Raji (cell line): Measurements from ENCODE around the gene RCBTB1.

Experiments used
- POLR2A ChIP-seq: IDR thresholded peaks from 2 replicates; pipeline ENCODE4 v1.6.1; 2011; ENCODE audit warnings: low read depth, low read length, control low read depth; ENCODE audit not compliant: insufficient read depth

The RCBTB1 gene

DNA sequence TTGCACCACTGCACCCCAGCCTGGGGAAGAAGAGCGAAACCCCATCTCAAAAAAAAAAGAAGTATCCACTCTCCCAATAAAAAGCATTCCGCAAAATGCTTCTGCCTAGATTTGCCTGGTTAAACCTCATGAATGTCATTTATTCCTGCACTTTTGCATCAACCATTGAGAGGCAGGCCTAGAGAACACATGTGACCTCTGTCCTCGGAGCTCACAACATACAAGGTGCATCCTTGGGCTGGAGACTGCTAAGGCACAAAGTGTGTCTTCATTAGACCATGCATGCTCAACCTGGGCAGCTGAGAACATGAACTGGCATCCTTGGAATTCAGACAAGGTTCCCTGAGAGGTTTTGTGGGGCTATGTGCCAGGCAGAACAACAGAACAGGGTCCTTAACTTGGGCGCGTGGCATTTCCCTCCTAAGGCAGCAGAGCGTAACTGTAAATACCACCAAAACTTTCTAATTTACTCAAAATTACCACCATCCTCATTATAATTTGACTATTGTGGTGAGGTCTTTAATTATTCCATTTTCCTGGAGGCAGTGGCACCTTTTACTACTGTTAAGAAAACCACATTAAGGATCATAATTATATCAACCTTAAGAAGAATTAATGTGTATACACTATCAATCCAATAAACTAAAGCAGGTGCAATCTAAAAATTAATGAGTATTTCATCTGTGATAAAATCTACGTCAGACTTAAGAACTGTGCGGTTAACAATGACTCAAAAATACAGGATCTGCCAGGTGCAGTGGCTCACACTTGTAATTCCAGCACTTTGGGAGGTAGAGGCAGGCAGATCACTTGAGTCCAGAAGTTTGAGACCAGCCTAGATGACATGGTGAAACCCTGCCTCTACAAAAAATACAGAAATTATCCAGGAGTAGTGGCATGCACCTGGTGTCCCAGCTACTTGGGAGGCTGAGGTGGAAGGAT lies 13.8 kb downstream of the RCBTB1 start:
- TF ChIP-seq POLR2A, result no peak

DNA sequence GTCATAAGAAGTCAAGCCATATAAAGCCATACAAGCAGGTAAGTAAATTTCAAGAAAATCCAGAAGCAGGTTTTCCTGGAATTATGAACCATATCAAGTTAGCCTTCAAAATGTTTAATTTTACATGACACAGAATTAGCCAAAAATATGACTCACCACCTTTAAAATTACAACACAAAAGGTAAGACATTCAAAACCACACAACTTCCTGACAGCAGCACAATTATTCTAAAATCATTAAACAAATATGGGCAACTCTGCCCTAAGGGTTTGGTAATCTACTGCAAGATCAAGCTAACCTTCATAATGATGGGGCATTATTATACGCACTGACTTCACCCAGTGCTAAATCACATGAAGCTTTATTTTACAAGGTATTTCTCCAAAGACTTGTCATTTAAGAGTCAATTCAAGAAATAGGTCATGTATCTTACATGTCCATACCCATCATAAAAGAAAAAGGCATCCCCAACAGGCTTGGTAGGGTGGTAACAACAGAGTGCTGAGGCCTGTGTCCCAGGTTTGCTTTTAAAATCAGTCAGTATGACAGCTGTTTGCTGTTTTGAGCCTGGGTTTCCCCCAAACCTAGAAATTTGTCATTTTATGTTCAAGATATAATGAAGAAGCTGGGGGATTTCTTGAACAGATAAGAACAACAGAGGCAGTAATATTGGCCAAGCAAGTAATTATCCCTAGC lies 15.2 kb downstream of the RCBTB1 start:
- no peak for TF ChIP-seq POLR2A

DNA sequence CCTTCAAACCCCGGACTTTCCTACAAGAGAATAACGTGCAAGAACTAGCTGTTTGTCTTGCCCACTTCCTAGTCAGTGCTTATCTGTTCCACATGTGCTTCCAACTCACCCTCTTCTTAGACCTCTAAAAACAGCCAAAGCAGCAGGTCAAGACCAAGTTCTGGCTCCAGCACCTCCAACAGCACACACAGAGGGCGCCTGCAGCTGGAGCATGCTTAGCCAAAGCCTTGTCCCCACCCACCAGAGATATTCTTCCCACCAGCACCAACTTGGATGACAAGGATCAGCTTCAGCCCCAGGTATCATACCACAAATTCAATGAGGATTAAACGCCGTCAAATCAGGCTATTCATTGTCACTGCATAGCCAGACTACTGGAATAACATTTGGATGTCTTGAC lies 17.9 kb downstream of the RCBTB1 start:
- no peak for TF ChIP-seq POLR2A

DNA sequence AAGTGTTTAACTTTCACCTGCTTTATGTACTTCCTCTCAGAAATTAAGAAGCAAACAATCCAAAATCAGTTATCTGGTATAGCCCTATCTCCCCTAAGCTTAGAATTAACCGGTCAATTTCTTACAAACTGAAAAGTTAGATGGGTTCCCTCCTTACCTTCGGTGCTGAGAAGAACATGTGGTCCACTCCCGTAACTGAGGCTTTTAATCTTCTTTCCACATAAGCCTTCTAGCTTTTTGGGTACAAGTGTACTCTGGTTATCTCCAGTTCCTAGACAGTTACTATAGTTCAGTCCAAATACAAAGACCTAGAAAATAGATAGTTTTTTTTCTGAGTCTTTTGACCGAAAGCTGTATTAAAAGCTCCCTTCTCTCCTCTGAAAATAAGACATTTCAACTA lies 18.9 kb downstream of the RCBTB1 start:
- no peak for TF ChIP-seq POLR2A

DNA sequence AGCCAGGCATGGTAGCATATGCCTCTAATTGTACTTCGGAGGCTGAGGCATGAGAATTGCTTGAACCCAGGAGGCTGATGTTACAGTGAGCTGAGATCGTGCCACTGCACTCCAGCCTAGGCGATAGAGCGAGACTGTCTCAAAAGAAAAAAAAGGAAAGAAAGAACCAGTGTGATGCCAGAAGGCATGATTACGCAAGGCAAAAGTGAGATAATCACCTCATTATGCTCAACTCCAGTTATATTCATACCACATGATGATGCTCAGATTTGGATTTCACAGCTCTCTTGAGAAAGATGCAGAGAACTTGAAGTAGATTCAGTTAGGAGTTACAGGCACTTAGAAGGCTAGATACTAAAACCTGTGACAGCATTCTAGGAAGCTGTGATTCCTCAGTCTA lies 21.8 kb downstream of the RCBTB1 start:
- no peak for TF ChIP-seq POLR2A

DNA sequence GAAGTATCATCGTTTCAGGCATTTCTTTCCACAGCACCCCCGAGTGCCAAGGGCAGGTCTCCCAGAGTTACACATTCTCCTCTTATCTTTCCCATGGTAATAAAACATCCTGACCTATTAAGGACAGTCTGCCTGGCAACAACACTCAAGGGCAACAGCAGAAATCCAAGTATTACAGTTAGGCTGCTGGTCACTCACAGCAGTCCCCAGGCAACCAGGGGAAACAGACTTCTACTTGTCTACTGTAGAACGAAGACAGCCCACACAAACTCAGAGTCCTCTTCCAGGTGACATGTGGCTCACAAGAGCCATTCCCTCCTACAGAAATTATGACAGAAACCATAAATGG lies 24.3 kb downstream of the RCBTB1 start:
- TF ChIP-seq POLR2A, result no peak

DNA sequence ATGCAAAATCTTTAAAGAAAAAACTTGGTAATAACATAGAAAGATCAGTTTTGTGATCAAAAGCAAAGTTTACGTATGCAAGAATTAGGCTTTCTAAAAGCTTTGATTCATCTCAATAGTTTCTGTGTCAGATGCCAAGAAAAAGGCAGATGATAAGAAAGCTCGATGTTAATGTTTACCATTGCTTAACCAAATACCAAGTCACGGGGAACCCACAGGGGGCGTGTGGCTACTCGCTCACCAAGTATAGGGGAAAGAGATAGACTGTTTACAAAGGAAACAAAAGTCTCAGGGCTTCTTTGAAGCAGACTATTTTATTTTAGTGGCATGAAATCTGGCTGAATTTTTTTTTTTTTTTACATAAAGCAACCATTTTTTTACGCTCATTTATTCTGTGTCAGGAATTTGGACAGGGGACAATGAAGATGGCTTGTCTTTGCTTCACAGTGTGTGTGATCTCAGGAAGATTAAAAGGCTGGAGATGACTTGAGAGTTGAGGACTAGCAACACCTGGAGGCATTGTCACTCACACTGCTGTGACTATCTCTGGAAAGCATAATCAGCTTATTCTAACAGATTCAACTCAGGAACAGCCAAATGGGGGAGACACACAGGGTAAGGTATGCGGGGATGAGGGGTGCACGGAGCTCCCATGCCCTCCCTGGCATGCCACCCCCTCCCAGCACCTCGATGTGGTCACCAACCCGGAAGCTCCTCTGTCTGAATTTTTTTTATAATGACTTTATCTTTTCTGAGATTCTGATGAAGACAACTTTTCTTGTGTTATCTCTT lies 24.9 kb downstream of the RCBTB1 start:
- TF ChIP-seq POLR2A, result no peak

DNA sequence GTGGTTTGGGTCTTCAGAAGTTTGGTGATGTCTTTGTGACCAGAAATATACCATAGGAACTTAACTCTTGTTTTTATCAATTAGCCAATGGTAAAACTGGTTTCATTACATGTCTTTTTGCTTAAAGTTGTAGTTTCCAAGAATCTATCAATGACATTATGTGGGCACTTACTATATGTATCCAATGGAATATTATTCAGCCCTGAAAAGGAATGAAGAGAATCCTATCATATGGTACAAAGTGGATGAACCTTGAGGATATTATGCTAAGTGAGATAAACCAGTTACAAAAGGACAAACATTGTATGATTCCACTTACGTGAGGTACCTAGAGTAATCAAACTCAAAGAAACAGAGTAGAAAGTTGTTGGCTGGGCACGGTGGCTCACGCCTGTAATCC lies 26.4 kb downstream of the RCBTB1 start:
- TF ChIP-seq POLR2A, result no peak

DNA sequence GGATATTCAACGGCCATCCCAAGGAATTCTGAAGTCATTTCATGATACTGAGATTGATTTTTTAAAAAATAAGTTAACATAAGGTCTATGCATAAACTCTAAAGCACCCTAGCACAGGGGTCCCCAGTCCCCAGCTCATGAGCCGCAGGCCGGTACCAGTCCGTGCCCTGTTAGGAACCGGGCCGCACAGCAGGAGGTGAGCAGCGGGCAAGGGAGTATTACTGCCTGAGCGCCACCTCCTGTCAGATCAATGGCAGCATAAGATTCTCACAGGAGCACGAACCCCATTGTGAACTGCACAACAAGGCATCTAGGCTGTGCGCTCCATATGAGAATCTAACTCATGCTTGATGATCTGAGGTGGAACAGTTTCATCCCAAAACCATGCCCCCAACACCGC lies 31.0 kb downstream of the RCBTB1 start:
- no peak for TF ChIP-seq POLR2A

DNA sequence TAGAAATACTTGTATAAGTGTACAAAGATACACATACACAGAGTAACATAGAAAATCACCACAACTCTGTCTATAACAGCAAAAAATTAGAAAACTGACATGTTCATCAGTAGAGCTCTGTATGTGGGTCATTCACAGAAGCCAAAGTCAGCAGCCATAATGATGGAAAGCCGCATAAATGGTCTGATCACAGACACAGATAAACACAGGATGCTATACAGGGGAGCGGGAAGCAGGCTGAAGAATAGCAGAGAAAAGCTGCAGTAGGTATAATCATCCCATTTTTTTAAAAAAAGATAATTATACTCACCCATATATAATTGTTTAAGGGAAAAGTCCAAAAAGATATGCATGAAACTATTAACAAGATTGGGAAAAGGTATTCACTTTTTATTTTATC lies 31.5 kb downstream of the RCBTB1 start:
- no peak for TF ChIP-seq POLR2A

DNA sequence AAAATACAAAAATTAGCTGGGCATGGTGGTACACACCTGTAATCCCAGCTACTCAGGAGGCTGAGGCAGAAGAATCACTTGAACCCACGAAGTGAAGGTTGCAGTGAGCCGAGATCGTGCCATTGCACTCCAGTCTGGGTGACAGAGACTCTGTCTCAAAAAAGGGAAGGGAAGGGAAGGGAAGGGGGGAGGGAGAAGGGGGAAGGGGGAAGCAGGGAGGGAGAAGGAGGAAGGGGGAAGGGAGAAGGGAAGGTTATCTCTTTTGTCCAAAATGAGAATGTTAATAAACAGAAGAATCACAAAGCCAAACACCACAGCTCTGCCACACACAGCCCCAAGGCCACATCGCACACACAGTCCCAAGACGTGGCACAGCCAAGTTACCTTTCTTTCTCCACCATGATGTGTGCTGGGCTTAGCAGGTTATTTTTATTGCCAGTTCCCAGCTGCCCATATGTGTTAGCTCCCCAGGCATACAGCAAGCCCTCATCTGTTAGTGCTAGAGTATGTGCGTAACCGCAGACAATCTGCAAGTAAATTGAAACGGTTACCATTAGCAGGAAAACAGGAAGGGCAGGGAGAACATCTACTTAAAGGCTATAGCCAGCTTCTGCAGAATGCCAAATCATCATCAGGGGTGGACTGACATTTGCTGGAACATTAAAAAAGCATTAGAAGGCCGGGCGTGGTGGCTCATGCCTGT lies 34.3 kb downstream of the RCBTB1 start:
- TF ChIP-seq POLR2A, result no peak

DNA sequence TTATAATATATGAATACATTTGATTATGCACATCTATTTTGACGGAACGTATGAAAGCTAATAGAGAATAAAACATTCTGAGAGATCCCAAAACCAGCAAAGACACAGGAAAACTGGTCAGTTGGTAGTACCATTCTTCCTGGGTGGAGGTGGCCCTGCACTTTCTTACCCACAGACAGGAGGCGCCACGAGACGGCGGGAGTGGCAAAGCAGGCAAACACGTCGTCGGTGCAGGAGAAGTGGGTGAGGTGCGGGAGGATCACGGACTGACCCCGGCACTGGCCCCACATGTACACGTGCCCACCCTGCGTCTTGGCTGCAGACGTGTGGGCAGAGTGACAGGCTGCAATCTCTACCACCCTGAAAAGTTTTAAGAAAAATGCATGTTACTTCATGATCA lies 36.1 kb downstream of the RCBTB1 start:
- TF ChIP-seq POLR2A, result no peak

DNA sequence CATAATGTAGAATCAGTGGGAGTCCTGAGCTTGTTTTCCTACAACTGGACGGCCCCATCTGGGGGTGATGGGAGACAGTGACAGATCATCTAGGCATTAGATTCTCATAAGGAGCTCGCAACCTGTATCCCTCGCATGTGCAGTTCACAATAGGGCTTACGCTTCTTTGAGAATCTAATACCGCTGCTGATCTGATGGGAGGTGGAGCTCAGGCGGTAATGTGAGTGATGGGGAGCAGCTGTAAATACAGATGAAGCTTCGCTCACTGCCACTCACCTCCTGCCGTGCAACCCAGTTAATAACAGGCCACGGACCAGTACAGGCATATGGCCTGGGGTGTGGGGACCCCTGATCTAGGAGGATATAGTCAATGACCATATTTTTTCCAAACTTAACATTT lies 38.8 kb downstream of the RCBTB1 start:
- TF ChIP-seq POLR2A, result no peak

DNA sequence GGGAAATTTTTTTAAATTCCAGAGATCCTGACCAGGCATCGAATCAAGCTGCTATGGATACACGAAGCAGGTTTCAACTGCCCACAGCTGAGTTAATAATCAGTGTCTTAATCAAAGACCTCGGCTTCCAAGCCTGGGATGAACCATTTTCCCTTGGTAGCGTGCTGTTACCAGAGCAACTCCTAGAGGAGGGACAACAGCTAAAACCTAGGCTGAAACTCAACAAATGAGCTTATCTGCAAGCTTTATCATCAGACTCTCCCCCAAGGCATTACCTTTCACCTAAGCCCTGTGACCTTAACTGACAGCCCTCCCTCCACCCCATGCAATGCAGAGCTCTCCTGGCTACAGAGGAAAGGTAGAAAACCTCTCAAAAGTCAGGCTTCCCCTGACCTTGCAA lies 39.7 kb downstream of the RCBTB1 start:
- TF ChIP-seq POLR2A, result no peak

DNA sequence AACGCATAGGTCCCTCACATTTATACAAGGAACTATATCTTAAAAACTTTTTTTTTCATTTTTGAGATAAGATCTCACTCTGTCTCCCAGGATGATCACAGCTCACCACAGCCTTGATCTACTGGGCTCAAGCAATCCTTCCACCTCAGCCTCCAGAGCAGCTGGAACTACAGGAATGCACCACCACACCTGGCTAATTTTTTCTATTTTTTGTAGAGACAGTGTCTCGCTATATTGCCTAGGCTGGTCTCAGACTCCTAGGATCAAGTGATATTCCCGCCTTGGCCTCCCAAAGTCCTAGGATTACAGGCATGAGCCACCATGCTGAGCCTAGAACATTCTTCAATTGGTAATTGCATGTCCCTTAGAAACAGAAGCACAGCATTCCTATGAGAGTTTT lies 41.7 kb downstream of the RCBTB1 start:
- TF ChIP-seq POLR2A, result no peak

DNA sequence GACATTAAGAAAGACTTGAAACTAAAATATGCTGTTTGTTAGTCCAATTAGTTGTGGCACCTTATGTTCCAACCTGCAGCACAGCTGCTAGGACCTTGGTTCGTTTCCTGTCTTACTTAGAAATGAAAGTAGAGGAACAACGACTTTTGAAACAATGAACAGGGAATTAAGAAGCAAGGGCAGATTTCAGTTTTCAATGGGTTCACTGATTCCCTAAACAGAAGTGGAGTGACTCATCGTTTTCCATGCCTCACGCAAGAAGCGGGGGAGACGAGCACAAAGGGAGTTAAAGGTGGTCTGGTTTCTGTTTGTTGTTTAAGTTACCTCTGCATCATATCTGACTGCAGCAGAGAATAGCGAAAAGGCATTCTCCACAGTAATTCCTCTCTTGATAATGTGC lies 44.8 kb downstream of the RCBTB1 start:
- no peak for TF ChIP-seq POLR2A

DNA sequence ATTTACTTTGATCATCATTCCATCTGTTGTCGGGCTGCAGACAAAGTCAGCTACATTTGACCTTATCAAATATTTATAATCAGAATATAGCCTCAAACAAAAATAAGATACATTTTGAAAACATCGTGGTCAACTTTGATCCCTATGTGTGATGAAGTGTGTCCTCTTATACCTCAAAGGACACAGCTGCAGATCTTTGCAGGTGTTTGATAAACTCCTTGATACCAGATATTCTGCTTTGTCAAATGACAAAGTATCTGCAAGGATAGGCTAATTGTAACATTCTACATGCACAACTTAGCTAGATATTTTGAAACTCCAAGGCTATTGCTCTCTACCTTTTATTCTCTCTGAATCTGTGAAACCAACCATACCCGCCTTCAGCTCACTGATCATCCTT lies 45.6 kb downstream of the RCBTB1 start:
- no peak for TF ChIP-seq POLR2A
